ENCODE results near the gene UBE2Z. TPM values are rescaled to one million over a fixed set of nuclear protein-coding genes. Genes with fewer than 3 reads are reported as not detected.

UBE2Z gene
- total and polyA plus RNA-seq, 2 of the 13 experiments (the other 11 are each of a cell fraction or from before 2014, with no cell fraction given) = 63.2 to 122 TPM

DNA sequence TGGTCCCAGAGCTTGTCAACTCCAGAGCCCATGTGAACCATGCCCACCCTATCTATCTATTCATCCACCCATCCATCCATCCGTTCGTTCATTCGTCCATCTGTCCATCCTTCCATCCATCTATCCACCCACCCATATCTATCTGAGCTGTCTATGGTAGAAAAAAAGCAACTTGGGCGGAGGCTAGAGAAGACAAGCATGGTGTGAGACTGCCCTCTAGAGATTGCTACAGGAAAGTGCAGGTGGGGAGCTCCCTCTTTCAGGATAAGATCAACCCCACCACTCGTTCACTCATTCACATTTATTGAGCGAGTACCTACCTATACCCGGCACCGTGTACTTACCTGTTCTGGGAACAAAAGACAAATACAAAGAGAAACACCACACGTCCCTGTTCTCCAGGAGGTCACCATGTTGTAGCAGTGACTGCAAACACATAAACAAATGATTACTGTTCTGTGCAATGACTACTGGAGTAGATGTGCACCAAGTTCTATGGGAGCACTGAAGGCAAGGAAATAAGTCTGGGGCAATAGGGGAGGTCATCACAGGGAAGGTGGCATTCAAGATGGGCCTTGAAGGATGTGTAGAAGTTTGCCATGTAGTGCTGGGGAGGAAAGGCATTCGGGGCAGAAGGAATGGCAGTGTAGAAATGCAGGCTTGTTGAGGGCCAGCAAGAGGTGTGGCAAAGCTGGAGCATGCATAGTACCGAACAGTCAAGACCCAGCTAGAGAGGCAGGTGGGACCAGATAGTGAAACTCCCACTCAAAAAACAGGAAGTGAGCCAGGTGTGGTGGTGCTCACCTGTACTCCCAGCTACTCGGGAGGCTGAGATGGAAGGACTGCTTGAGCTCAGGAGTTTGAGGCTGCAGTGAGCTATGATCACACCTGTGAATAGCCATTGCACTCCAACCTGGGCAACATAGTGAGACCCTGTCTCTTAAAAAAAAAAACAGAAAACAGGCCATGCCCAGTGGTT, 29.0 kb upstream of the UBE2Z start (continued):
- TF ChIP-seq HMG20B (CRISPR knock-in tag; conservative IDR thresholded peaks at IDR 0.05) (no peak), ZFP1 (CRISPR knock-in tag; IDR thresholded peaks at IDR 0.05) (no peak), SIX4 (CRISPR knock-in tag; IDR thresholded peaks at IDR 0.05) (no peak), YEATS2 (CRISPR knock-in tag; IDR thresholded peaks at IDR 0.05; ENCODE audit: borderline replicate concordance) (peak; percentile 34; the same call in 1 of the 2 replicates), NFKBIZ (CRISPR knock-in tag; IDR thresholded peaks at IDR 0.05) (no peak), KDM5B (CRISPR knock-in tag; IDR thresholded peaks at IDR 0.05; ENCODE audit: borderline replicate concordance) (no peak), ZNF839 (CRISPR knock-in tag; IDR thresholded peaks at IDR 0.05; ENCODE audit: borderline replicate concordance) (no peak), SP4 (CRISPR knock-in tag; IDR thresholded peaks at IDR 0.05) (peak; percentile 63; the same call in 1 of the 2 replicates), ZNF10 (CRISPR knock-in tag; IDR thresholded peaks at IDR 0.05; ENCODE audit: borderline replicate concordance, low read depth) (no peak), MEF2D (CRISPR knock-in tag; IDR thresholded peaks at IDR 0.05) (no peak)
- TF ChIP-seq, protein P1, sequence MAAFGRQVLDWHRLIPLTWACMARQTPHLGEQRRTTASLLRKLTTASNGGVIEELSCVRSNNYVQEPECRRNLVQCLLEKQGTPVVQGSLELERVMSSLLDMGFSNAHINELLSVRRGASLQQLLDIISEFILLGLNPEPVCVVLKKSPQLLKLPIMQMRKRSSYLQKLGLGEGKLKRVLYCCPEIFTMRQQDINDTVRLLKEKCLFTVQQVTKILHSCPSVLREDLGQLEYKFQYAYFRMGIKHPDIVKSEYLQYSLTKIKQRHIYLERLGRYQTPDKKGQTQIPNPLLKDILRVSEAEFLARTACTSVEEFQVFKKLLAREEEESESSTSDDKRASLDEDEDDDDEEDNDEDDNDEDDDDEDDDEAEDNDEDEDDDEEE (CRISPR knock-in tag; IDR thresholded peaks at IDR 0.05) = no peak
- TF ChIP-seq, protein P2, sequence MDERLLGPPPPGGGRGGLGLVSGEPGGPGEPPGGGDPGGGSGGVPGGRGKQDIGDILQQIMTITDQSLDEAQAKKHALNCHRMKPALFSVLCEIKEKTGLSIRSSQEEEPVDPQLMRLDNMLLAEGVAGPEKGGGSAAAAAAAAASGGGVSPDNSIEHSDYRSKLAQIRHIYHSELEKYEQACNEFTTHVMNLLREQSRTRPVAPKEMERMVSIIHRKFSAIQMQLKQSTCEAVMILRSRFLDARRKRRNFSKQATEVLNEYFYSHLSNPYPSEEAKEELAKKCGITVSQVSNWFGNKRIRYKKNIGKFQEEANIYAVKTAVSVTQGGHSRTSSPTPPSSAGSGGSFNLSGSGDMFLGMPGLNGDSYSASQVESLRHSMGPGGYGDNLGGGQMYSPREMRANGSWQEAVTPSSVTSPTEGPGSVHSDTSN (CRISPR knock-in tag; IDR thresholded peaks at IDR 0.05) = no peak
- TF ChIP-seq, protein P3, sequence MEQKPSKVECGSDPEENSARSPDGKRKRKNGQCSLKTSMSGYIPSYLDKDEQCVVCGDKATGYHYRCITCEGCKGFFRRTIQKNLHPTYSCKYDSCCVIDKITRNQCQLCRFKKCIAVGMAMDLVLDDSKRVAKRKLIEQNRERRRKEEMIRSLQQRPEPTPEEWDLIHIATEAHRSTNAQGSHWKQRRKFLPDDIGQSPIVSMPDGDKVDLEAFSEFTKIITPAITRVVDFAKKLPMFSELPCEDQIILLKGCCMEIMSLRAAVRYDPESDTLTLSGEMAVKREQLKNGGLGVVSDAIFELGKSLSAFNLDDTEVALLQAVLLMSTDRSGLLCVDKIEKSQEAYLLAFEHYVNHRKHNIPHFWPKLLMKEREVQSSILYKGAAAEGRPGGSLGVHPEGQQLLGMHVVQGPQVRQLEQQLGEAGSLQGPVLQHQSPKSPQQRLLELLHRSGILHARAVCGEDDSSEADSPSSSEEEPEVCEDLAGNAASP (CRISPR knock-in tag; IDR thresholded peaks at IDR 0.05; ENCODE audit: borderline replicate concordance) = 0 out of 2 replicates have a peak, but pooled peaks have one; percentile 23
- TF ChIP-seq, protein P4, sequence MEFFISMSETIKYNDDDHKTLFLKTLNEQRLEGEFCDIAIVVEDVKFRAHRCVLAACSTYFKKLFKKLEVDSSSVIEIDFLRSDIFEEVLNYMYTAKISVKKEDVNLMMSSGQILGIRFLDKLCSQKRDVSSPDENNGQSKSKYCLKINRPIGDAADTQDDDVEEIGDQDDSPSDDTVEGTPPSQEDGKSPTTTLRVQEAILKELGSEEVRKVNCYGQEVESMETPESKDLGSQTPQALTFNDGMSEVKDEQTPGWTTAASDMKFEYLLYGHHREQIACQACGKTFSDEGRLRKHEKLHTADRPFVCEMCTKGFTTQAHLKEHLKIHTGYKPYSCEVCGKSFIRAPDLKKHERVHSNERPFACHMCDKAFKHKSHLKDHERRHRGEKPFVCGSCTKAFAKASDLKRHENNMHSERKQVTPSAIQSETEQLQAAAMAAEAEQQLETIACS (CRISPR knock-in tag; IDR thresholded peaks at IDR 0.05) = 0 out of 2 replicates have a peak, but pooled peaks have one; percentile 20
- TF ChIP-seq, protein P5, sequence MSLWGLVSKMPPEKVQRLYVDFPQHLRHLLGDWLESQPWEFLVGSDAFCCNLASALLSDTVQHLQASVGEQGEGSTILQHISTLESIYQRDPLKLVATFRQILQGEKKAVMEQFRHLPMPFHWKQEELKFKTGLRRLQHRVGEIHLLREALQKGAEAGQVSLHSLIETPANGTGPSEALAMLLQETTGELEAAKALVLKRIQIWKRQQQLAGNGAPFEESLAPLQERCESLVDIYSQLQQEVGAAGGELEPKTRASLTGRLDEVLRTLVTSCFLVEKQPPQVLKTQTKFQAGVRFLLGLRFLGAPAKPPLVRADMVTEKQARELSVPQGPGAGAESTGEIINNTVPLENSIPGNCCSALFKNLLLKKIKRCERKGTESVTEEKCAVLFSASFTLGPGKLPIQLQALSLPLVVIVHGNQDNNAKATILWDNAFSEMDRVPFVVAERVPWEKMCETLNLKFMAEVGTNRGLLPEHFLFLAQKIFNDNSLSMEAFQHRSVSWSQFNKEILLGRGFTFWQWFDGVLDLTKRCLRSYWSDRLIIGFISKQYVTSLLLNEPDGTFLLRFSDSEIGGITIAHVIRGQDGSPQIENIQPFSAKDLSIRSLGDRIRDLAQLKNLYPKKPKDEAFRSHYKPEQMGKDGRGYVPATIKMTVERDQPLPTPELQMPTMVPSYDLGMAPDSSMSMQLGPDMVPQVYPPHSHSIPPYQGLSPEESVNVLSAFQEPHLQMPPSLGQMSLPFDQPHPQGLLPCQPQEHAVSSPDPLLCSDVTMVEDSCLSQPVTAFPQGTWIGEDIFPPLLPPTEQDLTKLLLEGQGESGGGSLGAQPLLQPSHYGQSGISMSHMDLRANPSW (CRISPR knock-in tag; IDR thresholded peaks at IDR 0.05; ENCODE audit: borderline replicate concordance) = 0 out of 2 replicates have a peak, but pooled peaks have one; percentile 36
- TF ChIP-seq, protein P6, sequence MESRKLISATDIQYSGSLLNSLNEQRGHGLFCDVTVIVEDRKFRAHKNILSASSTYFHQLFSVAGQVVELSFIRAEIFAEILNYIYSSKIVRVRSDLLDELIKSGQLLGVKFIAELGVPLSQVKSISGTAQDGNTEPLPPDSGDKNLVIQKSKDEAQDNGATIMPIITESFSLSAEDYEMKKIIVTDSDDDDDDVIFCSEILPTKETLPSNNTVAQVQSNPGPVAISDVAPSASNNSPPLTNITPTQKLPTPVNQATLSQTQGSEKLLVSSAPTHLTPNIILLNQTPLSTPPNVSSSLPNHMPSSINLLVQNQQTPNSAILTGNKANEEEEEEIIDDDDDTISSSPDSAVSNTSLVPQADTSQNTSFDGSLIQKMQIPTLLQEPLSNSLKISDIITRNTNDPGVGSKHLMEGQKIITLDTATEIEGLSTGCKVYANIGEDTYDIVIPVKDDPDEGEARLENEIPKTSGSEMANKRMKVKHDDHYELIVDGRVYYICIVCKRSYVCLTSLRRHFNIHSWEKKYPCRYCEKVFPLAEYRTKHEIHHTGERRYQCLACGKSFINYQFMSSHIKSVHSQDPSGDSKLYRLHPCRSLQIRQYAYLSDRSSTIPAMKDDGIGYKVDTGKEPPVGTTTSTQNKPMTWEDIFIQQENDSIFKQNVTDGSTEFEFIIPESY (CRISPR knock-in tag; IDR thresholded peaks at IDR 0.05) = no peak
- TF ChIP-seq, protein P7, sequence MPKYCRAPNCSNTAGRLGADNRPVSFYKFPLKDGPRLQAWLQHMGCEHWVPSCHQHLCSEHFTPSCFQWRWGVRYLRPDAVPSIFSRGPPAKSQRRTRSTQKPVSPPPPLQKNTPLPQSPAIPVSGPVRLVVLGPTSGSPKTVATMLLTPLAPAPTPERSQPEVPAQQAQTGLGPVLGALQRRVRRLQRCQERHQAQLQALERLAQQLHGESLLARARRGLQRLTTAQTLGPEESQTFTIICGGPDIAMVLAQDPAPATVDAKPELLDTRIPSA (CRISPR knock-in tag; IDR thresholded peaks at IDR 0.05; ENCODE audit: borderline replicate concordance) = no peak

Data from HepG2 (cell line).